ENCODE measurements around the gene SETBP1. TPM values are rescaled to one million over a fixed set of nuclear protein-coding genes. Genes with fewer than 3 reads are reported as not detected.

Gene SETBP1
- total RNA-seq, 1 donor from 2014 or later, result 80.0 TPM

DNA sequence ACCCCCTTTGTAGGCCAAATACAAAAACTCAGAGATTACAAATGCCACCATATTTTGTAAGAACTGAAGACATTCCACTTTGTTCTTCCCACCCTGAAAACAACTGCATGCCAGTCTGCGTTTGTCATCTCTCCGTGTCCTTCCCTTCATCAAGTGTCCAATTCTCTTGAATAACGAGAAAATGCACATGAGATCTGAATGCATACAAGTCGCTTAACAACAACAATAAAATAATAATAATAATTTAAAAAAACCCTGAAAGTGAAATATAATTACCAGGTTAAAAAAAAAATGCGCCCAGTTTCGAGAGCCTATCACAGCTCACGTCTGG is 2.0 kb upstream of the SETBP1 start:
- TF ChIP-seq, protein P1, sequence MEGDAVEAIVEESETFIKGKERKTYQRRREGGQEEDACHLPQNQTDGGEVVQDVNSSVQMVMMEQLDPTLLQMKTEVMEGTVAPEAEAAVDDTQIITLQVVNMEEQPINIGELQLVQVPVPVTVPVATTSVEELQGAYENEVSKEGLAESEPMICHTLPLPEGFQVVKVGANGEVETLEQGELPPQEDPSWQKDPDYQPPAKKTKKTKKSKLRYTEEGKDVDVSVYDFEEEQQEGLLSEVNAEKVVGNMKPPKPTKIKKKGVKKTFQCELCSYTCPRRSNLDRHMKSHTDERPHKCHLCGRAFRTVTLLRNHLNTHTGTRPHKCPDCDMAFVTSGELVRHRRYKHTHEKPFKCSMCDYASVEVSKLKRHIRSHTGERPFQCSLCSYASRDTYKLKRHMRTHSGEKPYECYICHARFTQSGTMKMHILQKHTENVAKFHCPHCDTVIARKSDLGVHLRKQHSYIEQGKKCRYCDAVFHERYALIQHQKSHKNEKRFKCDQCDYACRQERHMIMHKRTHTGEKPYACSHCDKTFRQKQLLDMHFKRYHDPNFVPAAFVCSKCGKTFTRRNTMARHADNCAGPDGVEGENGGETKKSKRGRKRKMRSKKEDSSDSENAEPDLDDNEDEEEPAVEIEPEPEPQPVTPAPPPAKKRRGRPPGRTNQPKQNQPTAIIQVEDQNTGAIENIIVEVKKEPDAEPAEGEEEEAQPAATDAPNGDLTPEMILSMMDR (IDR thresholded peaks at IDR 0.05), result no peak
- H3K4me3 Mint-ChIP-seq (ENCODE audit: unreplicated experiment), result peak overlapping the region; percentile 64
- H3K36me3 Mint-ChIP-seq (ENCODE audit: unreplicated experiment), result no peaks in the 10 kb centered on the region
- no peaks in the 10 kb centered on the region for H3K27me3 Mint-ChIP-seq (ENCODE audit: unreplicated experiment)
- DNase-seq (ENCODE audit: extremely low spot score, unreplicated experiment), result no peak
- peak overlapping the region; percentile 53 for H3K27ac Mint-ChIP-seq (ENCODE audit: unreplicated experiment)
- no peaks in the 10 kb centered on the region for H3K9me3 Mint-ChIP-seq (ENCODE audit: unreplicated experiment)
- H3K4me1 Mint-ChIP-seq (ENCODE audit: unreplicated experiment), result peaks cover 9% of the 10 kb centered on the region

DNA sequence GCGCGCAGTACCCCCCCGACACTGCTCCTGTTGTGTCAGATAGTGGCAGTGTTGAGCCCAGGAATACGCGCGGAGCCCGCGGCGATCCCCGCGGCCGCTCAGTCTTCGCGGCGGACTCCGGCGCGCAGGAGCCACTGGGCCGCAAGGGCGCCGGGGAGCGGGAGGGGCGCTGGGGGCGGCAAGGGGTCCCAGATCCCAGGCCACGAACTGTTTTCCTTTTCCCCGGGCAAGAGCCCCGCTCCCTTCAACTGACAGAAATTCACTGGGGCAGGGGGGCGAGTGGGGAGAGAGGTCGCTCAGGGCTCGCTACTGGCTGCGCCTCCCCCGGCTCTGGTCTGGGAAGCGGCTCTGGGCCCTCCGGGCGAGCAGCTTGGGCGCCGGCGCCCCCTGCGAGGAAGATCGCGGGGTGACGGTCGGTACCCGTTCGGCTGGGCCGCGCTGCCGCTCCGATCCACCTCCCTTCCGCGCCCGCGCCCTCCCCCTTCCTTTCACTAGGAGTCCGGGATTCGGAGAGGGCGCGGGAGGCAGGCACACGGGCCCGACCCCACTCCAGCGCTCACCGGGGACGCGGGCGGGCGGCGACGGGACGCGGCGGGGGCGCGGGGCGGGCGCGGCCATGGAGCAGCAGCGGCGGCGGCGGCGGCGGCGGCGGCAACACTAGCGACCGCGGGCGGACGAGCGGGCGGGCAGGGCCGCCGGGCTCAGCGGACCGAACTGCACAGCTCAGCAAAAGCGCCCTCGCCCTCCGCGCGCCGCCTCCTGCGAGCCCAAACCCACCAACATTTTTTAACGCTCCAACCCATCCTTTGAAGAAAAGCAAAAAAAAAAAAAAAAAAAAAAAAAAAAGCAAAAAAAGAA is 1.4 kb upstream of the SETBP1 start:
- peaks cover 9% of the 10 kb centered on the region for H3K4me1 Mint-ChIP-seq (ENCODE audit: unreplicated experiment)
- TF ChIP-seq, protein P1 (IDR thresholded peaks at IDR 0.05), result peak; percentile 71
- DNase-seq (ENCODE audit: extremely low spot score, unreplicated experiment), result peak; percentile 93
- H3K27ac Mint-ChIP-seq (ENCODE audit: unreplicated experiment), result peak overlapping the region; percentile 42
- peak overlapping the region; percentile 64 for H3K4me3 Mint-ChIP-seq (ENCODE audit: unreplicated experiment)
- no peaks in the 10 kb centered on the region for H3K36me3 Mint-ChIP-seq (ENCODE audit: unreplicated experiment)
- H3K27me3 Mint-ChIP-seq (ENCODE audit: unreplicated experiment), result no peaks in the 10 kb centered on the region
- H3K9me3 Mint-ChIP-seq (ENCODE audit: unreplicated experiment), result no peaks in the 10 kb centered on the region

DNA sequence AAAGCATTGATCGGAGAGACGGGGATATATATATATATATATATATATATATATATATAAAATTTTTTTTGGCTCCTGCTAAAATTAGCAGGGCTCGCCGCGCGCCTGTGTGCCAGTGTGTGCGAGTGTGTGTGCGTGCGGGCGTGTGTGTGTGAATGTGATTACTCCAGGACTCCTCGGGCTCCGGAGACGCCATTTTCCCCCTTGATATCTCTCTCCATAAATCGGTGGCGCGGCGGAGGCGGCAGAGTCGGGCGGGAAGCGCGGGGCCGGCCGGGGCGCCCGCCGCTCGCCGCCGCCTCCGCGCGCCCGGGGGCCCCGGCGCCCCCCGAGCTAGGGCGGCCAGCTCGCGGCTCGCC is 795 bp upstream of the SETBP1 start:
- H3K4me1 Mint-ChIP-seq (ENCODE audit: unreplicated experiment), result peaks cover 9% of the 10 kb centered on the region
- H3K9me3 Mint-ChIP-seq (ENCODE audit: unreplicated experiment), result no peaks in the 10 kb centered on the region
- H3K27ac Mint-ChIP-seq (ENCODE audit: unreplicated experiment), result peak overlapping the region; percentile 54
- H3K36me3 Mint-ChIP-seq (ENCODE audit: unreplicated experiment), result no peaks in the 10 kb centered on the region
- DNase-seq (ENCODE audit: extremely low spot score, unreplicated experiment), result no peak
- H3K27me3 Mint-ChIP-seq (ENCODE audit: unreplicated experiment), result no peaks in the 10 kb centered on the region
- H3K4me3 Mint-ChIP-seq (ENCODE audit: unreplicated experiment), result no peak overlapping the region
- TF ChIP-seq, protein P1 (IDR thresholded peaks at IDR 0.05), result no peak

DNA sequence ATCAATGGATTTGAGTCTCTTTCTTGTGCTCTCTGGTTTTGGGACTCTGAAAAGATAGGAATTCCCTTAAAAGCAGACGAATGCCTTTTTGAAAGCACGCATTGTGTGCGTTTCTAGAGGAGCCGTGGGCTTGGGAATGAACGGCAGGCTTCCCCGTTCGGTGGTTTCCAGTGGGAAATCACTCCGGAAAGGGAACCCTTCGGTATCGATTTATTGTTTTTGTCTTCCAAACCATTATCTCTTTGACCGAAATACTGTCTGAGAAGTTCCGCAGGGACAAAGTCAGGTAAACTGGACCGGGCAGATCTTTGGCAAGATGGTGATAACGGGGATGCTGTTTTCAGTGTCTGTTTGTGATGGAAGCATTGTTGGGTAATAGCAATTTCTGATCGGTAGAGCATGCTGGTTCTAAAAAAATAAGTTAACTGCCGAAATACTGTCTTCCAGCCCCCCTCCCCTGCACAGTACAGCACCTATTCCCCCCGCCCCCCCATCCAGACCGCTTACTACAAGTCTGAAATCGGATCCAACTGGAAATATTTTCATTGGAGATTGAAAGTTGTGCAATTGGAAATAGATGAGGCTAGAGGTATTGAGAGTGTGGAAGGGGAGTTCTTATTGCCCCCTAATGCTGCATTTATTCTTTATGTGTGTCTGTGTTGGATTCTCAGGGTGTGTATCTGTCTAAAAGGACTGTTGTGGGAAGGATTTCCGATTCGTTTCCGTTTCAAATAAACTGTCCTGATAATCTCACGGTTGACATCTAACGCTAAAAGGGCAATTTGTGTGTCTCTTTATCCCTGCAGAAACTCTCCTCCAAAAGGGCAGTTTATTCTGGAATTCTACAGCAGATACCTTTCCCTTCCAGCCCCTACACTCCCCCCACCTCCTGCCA is 635 bp downstream of the SETBP1 start:
- TF ChIP-seq, protein P1 (IDR thresholded peaks at IDR 0.05), result no peak
- no peaks in the 10 kb centered on the region for H3K9me3 Mint-ChIP-seq (ENCODE audit: unreplicated experiment)
- H3K4me3 Mint-ChIP-seq (ENCODE audit: unreplicated experiment), result no peak overlapping the region
- no peaks in the 10 kb centered on the region for H3K27me3 Mint-ChIP-seq (ENCODE audit: unreplicated experiment)
- no peak for DNase-seq (ENCODE audit: extremely low spot score, unreplicated experiment)
- H3K27ac Mint-ChIP-seq (ENCODE audit: unreplicated experiment), result no peak overlapping the region
- no peaks in the 10 kb centered on the region for H3K36me3 Mint-ChIP-seq (ENCODE audit: unreplicated experiment)
- H3K4me1 Mint-ChIP-seq (ENCODE audit: unreplicated experiment), result peaks cover 15% of the 10 kb centered on the region
